NT2/D1 (cell line): Measurements from ENCODE around the gene PATJ.

Source experiments
- DNase-seq: peaks from one replicate; pipeline ENCODE4 v3.0.0-alpha.2; 2011; ENCODE audit warnings: low read depth, low spot score
- H3K27me3 ChIP-seq: 2 replicates; pipeline ENCODE4 v1.6.0; 2011; ENCODE audit warnings: mild to moderate bottlenecking; ENCODE audit not compliant: insufficient read length, insufficient read depth
- H3K36me3 ChIP-seq: 2 replicates; pipeline ENCODE4 v1.6.1; 2011; ENCODE audit warnings: mild to moderate bottlenecking, low read length, mixed read lengths; ENCODE audit not compliant: insufficient read depth, insufficient read length
- H3K4me1 ChIP-seq: 2 replicates; pipeline ENCODE4 v1.5.1; 2011; ENCODE audit not compliant: insufficient read depth, insufficient read length
- H3K4me3 ChIP-seq: 2 replicates; pipeline ENCODE4 v1.5.1; 2011; ENCODE audit warnings: low read depth; ENCODE audit not compliant: insufficient read length
- H3K9ac ChIP-seq: 2 replicates; pipeline ENCODE4 v1.6.0; 2011; ENCODE audit warnings: low read depth; ENCODE audit not compliant: insufficient read length
- H3K9me3 ChIP-seq: 2 replicates; pipeline ENCODE4 v1.5.1; 2011; ENCODE audit warnings: mild to moderate bottlenecking, low read length; ENCODE audit not compliant: insufficient read depth
- SUZ12 ChIP-seq: IDR thresholded peaks from 2 replicates; pipeline ENCODE4 v1.6.1; 2011; ENCODE audit not compliant: insufficient read length, insufficient read depth; ENCODE audit errors: extremely low read depth
- YY1 ChIP-seq: IDR thresholded peaks from 2 replicates; pipeline ENCODE4 v1.6.1; 2011; ENCODE audit not compliant: insufficient read length, insufficient read depth
- ZNF274 ChIP-seq: IDR thresholded peaks from 2 replicates; pipeline ENCODE4 v1.6.1; 2011; ENCODE audit warnings: mild to moderate bottlenecking, low read depth, low read length

PATJ gene

DNA sequence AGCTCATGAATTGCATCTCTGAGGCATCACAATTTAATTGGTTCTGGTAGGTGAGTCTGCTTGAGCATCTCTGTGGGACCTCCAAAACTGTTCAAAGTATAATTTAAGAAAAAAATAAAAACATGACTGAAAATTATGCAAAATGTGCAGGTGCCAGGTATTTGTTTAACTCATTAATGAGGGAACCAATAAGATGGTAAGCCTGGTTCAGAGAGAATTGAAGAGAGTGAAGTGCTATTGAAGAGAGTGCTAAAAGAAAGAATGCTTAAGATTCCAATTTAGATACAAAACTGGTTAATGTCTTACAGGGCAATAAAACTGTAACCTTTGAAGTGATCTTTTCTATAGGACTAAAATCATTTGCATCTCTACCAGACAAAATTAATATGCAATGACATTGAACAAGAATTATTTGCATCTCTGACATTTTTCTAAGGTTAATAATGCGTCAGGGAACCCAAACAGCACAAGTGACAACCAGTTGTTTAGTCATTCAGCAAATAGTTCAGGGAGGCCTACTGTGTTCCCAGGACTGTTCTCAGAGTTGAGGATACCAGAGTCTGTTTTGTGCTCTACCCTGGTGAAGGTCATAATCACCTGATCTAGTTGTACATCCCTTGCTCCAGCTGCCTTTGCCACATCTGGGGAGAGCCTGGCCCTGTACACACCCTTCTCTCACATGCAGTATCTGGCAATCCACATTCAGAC lies 183.5 kb downstream of the PATJ start:
- no peak overlapping the region for H3K4me3 ChIP-seq
- H3K9ac ChIP-seq: no peak overlapping the region
- no peak for DNase-seq
- no peaks in the 10 kb centered on the region for H3K27me3 ChIP-seq
- H3K4me1 ChIP-seq: no peaks in the 10 kb centered on the region
- H3K9me3 ChIP-seq: no peaks in the 10 kb centered on the region
- no peaks in the 10 kb centered on the region for H3K36me3 ChIP-seq
- TF ChIP-seq SUZ12 (no peak), ZNF274 (no peak), YY1 (no peak)

GRCh38 chr1:61926597-61926996 lies 184.3 kb downstream of the PATJ start:
- H3K4me1 ChIP-seq: no peaks in the 10 kb centered on the region
- H3K36me3 ChIP-seq: no peaks in the 10 kb centered on the region
- no peak overlapping the region for H3K4me3 ChIP-seq
- no peaks in the 10 kb centered on the region for H3K27me3 ChIP-seq
- no peak overlapping the region for H3K9ac ChIP-seq
- DNase-seq: no peak
- no peaks in the 10 kb centered on the region for H3K9me3 ChIP-seq
- TF ChIP-seq SUZ12 (no peak), ZNF274 (no peak), YY1 (no peak)

- H3K36me3 ChIP-seq: no peaks in the 10 kb centered on the region
- H3K27me3 ChIP-seq: no peaks in the 10 kb centered on the region
- no peak overlapping the region for H3K9ac ChIP-seq
- H3K9me3 ChIP-seq: no peaks in the 10 kb centered on the region
- H3K4me3 ChIP-seq: no peak overlapping the region
- H3K4me1 ChIP-seq: no peaks in the 10 kb centered on the region
- TF ChIP-seq YY1 (no peak), SUZ12 (no peak), ZNF274 (no peak)
- no peak for DNase-seq
Measured at GRCh38 chr1:61930116-61930645, 187.9 kb downstream of the PATJ start.

- DNase-seq: no peak
- H3K4me1 ChIP-seq: no peaks in the 10 kb centered on the region
- TF ChIP-seq YY1: no peak
- H3K4me3 ChIP-seq: no peak overlapping the region
- no peak overlapping the region for H3K9ac ChIP-seq
- H3K9me3 ChIP-seq: no peaks in the 10 kb centered on the region
- H3K27me3 ChIP-seq: no peaks in the 10 kb centered on the region
- H3K36me3 ChIP-seq: no peaks in the 10 kb centered on the region
Measured at GRCh38 chr1:61931587-61932279, 189.5 kb downstream of the PATJ start.

DNA sequence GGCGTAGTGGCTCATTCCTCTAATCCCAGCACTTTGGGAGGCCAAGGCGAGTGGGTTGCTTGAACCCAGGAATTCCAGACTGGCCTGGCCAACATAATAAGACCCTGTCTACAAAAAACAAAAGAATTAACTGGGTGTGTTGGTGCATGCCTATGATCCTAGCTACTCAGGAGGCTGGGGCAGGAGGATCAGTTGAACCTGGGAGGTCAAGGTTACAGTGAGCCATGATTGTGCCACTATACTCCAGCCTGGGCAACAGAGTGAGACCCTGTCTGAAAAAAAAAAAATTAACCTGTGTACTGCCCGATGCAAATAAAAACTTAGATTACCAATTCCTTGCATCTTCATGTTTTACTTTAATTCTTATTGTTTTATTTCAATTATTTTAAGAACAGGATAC lies 193.2 kb downstream of the PATJ start:
- Histone ChIP-seq H3K4me3 (no peak overlapping the region), H3K27me3 (no peaks in the 10 kb centered on the region), H3K36me3 (no peaks in the 10 kb centered on the region), H3K4me1 (no peaks in the 10 kb centered on the region), H3K9ac (no peak overlapping the region), H3K9me3 (no peaks in the 10 kb centered on the region)
- no peak for DNase-seq
- TF ChIP-seq SUZ12: no peak
- no peak for TF ChIP-seq ZNF274

DNA sequence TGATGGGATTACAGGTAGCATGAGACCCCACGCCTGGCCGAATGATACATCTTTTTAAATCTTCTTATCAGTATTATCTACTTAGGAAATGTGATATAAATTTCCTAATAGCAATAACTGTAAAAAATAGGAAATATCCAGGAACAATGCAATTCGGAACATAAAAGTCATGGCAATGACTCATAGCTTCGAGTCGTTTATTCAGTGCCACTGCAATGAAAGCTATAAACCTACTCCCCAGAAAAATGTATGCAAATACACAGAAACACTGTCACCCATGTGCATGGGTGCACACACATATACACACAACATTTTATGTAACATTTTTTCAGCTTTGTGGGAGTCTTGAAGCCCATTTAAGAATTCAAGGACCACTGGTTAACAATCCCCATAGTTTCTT lies 194.6 kb downstream of the PATJ start:
- Histone ChIP-seq H3K9me3 (no peaks in the 10 kb centered on the region), H3K27me3 (no peaks in the 10 kb centered on the region), H3K4me1 (no peaks in the 10 kb centered on the region), H3K9ac (no peak overlapping the region), H3K36me3 (no peaks in the 10 kb centered on the region), H3K4me3 (no peak overlapping the region)
- no peak for DNase-seq
- TF ChIP-seq SUZ12: no peak
- no peak for TF ChIP-seq ZNF274
- no peak for TF ChIP-seq YY1

DNA sequence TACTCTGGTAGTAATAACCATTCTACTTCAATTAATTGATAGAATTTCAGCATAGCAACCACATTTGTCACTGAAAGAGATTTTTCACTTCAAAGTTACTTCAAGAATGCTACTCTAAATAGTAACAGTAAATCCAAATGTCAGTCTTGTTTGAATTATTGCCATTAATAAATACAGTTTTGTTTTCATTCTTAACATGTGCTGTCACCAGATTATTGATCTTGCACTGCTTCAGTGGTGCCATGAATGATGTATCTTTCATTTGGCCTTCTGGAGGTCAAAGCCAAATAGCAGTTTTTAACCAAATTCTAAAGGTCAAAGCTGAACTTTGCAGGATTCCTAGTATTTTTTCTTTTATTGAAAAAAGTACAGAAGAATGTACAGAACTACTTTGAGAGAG lies 199.5 kb downstream of the PATJ start:
- no peak for DNase-seq
- no peak for TF ChIP-seq YY1
- Histone ChIP-seq H3K27me3 (no peaks in the 10 kb centered on the region), H3K9me3 (peaks cover 10% of the 10 kb centered on the region; the same call in 1 of the 2 replicates), H3K4me1 (peaks cover 4% of the 10 kb centered on the region), H3K4me3 (no peak overlapping the region), H3K36me3 (no peaks in the 10 kb centered on the region), H3K9ac (no peak overlapping the region)
